Measurements from ENCODE around the gene YAF2. TPM values are rescaled to one million over a fixed set of nuclear protein-coding genes. Genes with fewer than 3 reads are reported as not detected.

Gene YAF2
- total RNA-seq, 1 donor from 2014 or later = 43.3 TPM

GRCh38 chr12:42144408-42145196 lies 93.4 kb downstream of the YAF2 start, which contains the start of gene GXYLT1:
GXYLT1 (minus strand) TSS chr12:42144874; CDS start chr12:42144646, 228 bp downstream.
- DNase-seq (ENCODE audit: low spot score) = peak; percentile 90

- no peak for DNase-seq (ENCODE audit: low spot score)
Measured at GRCh38 chr12:42144158-42144407, 94.0 kb downstream of the YAF2 start.

GRCh38 chr12:42143452-42144157 lies 94.4 kb downstream of the YAF2 start:
- no peak for DNase-seq (ENCODE audit: low spot score)

GRCh38 chr12:42141981-42142606 lies 96.0 kb downstream of the YAF2 start:
- DNase-seq (ENCODE audit: low spot score) = no peak

- no peak for DNase-seq (ENCODE audit: low spot score)
Measured at GRCh38 chr12:42140901-42141300, 97.1 kb downstream of the YAF2 start.

GRCh38 chr12:42135259-42135814 lies 102.7 kb downstream of the YAF2 start:
- DNase-seq (ENCODE audit: low spot score) = no peak

GRCh38 chr12:42130672-42131402 lies 107.2 kb downstream of the YAF2 start:
- DNase-seq (ENCODE audit: low spot score) = no peak

GRCh38 chr12:42129595-42130204 lies 108.3 kb downstream of the YAF2 start:
- DNase-seq (ENCODE audit: low spot score) = no peak

GRCh38 chr12:42128888-42129287 lies 109.2 kb downstream of the YAF2 start:
- no peak for DNase-seq (ENCODE audit: low spot score)

- DNase-seq (ENCODE audit: low spot score) = no peak
Measured at GRCh38 chr12:42128327-42128726, 109.7 kb downstream of the YAF2 start.

- DNase-seq (ENCODE audit: low spot score) = no peak
Measured at GRCh38 chr12:42126963-42127362, 111.1 kb downstream of the YAF2 start.

- DNase-seq (ENCODE audit: low spot score) = no peak
Measured at GRCh38 chr12:42125388-42125767, 112.7 kb downstream of the YAF2 start.

- no peak for DNase-seq (ENCODE audit: low spot score)
Measured at GRCh38 chr12:42124764-42125387, 113.2 kb downstream of the YAF2 start.

GRCh38 chr12:42119085-42119633 lies 118.9 kb downstream of the YAF2 start:
- no peak for DNase-seq (ENCODE audit: low spot score)

- no peak for DNase-seq (ENCODE audit: low spot score)
Measured at GRCh38 chr12:42118136-42118879, 119.7 kb downstream of the YAF2 start.

- no peak for DNase-seq (ENCODE audit: low spot score)
Measured at GRCh38 chr12:42109031-42109430, 129.0 kb downstream of the YAF2 start.
